T-helper 2 cell treated with Interferon-gamma antibody and Interleukin-4, amounts not matched to agents 5 μg/mL and 100 μg/mL, for 36 hours (primary cell): Measurements from ENCODE around the gene WDR45B.
"Not testable (repeated sequence)": the region's sequence is repeated elsewhere in the genome, so short reads cannot be mapped to it uniquely, and the experiment has no call there.

Experiments used
- DNase-seq: peaks from one replicate; pipeline ENCODE4 v3.0.0; 2021; ENCODE audit warnings: low spot score
- H3K27ac Mint-ChIP-seq: one replicate; pipeline ENCODE4 v1.8.0; 2021; ENCODE audit warnings: mild to moderate bottlenecking, mixed read lengths
- H3K27me3 Mint-ChIP-seq: one replicate; pipeline ENCODE4 v1.8.0; 2021; ENCODE audit warnings: low read depth, mixed read lengths
- H3K36me3 Mint-ChIP-seq: one replicate; pipeline ENCODE4 v1.8.0; 2021; ENCODE audit warnings: low read depth, mixed read lengths
- H3K4me1 Mint-ChIP-seq: one replicate; pipeline ENCODE4 v1.8.0; 2021; ENCODE audit warnings: low read depth, mixed read lengths
- H3K4me3 Mint-ChIP-seq: one replicate; pipeline ENCODE4 v1.8.0; 2022; ENCODE audit warnings: mild to moderate bottlenecking, moderate library complexity, mixed read lengths
- H3K9me3 Mint-ChIP-seq: one replicate; pipeline ENCODE4 v1.8.0; 2021; ENCODE audit warnings: mixed read lengths

WDR45B gene

DNA sequence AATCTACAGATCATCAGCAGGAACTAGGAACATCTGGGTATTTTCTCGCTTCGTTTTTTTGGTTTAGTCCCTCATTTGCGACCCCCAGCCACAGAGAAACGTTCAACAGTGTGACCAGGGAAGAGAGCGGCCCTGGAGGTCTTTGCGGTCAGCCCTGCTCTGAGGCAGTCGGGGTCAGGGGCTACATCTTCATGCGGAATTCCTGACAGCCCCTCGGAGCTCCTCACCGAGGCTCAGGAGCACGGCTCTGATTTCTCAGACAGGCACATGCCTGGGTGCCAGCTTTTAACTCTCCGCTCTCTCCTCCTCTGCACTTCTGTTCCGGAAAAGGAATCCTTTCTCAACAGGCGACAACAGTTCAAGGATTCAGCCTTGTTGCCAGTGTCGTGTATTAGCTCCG lies 8.0 kb upstream of the WDR45B start:
- Mint-ChIP-seq H3K36me3 (no peaks in the 10 kb centered on the region), H3K27me3 (no peaks in the 10 kb centered on the region), H3K27ac (no peak overlapping the region), H3K4me3 (no peak overlapping the region), H3K4me1 (no peaks in the 10 kb centered on the region), H3K9me3 (no peaks in the 10 kb centered on the region)
- DNase-seq = no peak

DNA sequence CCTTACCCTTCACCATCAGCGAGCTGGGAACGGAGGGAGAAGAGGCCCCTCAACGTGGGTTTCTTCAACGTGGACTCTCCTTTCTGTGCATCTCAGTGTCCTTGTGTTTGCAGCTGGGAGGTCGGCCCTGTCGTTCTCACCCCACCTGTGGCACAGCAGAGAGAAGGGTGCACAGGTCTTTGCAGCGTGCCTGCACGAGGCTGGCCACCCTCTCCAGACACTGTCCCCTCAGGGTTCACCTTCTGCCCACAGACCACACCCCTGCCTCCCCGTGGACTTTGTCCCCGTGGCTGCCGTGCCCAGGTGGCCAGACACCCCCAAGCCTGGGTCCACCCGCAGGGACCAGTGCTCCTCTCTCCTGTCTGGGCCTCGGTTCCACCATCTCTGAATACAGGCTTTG lies 7.3 kb upstream of the WDR45B start:
- Mint-ChIP-seq H3K36me3 (no peaks in the 10 kb centered on the region), H3K4me3 (no peak overlapping the region), H3K27me3 (no peaks in the 10 kb centered on the region), H3K9me3 (no peaks in the 10 kb centered on the region), H3K27ac (no peak overlapping the region), H3K4me1 (no peaks in the 10 kb centered on the region)
- DNase-seq = no peak

DNA sequence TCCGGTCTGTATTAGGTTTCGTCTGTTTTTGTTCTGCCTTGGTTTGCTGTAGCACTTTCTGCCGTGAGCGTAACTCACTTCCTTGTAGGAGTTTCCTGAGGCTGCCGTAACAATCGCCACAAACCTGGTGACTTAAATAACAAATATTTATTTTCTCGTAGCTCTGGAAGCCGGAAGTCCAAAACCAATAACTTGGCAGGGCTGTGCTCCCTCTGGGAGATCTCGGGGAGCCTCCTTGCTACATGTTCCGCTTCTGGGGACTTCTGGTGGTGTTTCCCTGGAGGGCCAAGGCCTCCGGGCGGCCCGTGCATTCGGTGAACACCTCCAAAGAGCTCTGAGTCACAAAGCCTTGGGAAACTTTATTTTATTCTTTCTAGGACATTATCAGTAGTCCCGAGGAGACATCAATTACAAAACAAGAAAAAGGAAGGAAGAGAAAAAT lies 6.8 kb upstream of the WDR45B start:
- Mint-ChIP-seq H3K4me1 (no peaks in the 10 kb centered on the region), H3K27ac (no peak overlapping the region), H3K4me3 (no peak overlapping the region)

DNA sequence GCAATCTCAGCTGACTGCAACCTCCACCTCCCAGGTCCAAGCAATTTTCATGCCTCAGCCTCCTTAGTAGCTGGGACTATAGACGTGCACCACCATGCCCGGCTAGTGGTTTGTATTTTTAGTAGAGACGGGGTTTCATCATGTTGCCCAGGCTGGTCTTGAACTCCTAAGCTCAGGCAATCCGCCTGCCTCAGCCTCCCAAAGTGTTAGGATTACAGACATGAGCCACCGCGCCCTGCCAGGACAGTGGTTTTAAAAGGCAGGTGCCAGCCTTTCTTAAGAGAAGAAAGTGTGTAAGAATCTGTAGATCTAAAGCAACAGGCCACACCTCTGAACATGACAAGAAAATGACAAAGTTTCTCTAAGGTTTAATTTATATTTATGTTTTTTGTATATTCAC lies 6.4 kb upstream of the WDR45B start:
- not testable (repeated sequence) for H3K9me3 Mint-ChIP-seq, H3K4me1 Mint-ChIP-seq, H3K27me3 Mint-ChIP-seq, H3K27ac Mint-ChIP-seq, H3K36me3 Mint-ChIP-seq, DNase-seq, H3K4me3 Mint-ChIP-seq

More for the DNA sequence above, 6.8 kb upstream of the WDR45B start:
- Mint-ChIP-seq H3K9me3 (no peaks in the 10 kb centered on the region), H3K36me3 (no peaks in the 10 kb centered on the region), H3K27me3 (no peaks in the 10 kb centered on the region)
- no peak for DNase-seq

DNA sequence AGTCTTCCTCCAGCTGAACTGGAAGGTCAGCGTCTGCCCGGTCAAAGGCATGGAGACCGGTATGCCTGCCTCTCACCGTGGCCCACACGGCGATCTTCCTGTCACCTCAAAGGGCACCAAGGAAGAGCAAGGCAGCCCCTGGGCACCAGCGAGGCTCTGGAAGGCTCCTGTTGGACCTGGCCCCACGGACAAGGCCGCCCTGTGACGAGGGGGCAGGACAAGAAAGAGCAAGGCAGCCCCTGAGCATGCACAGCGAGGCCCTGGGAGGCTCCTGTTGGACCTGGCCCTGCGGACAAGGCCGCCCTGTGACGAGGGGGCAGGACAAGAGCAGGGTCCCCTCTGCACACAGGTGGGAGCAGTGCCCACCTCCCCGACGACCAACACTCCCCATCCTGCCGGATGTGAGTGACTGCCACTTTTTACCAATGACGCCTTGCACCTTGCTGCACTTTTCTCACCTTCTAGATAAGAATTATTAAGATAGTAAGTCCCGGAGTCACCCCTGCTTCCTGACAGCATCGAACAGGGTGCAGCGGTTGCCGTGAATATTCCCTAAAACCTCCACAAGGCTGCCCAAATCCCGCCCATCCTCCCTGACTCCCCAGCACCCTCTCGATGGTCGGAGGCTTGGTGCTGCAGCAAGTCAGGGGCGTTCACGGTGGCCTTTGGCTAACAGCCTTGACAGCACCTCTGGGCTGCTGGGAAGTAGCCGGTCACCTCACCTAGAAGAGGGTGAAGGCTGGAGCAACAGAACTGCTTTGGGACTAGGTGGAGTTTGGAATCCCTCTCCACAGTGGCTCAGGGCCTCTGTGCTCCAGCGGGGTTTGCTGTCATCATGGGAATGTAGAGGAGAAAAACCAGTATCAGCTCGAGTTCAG lies 5.6 kb upstream of the WDR45B start:
- no peak for DNase-seq
- no peak overlapping the region for H3K4me3 Mint-ChIP-seq
- H3K27me3 Mint-ChIP-seq = no peaks in the 10 kb centered on the region
- no peaks in the 10 kb centered on the region for H3K36me3 Mint-ChIP-seq
- no peaks in the 10 kb centered on the region for H3K9me3 Mint-ChIP-seq
- H3K4me1 Mint-ChIP-seq = peaks cover 2% of the 10 kb centered on the region
- no peak overlapping the region for H3K27ac Mint-ChIP-seq

DNA sequence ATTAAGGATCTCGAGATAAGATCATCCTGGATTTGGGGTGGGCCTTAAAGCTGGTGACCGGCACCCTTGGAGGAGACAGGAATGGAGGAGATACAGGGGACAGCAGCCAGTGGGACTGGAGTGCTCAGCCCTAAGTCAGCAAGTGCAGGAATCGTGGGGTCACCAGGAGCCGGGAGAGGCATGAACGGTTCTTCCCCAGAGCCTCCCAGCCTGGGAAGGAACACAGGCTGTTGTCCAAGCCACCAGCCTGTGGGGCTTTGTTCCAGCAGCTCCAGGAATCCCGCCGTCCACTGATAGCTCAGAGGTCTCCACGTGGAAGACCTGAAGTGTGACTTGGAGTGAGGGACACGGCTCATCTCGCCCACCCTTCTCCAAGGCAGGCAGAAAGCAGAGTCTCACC lies 2.5 kb upstream of the WDR45B start:
- Mint-ChIP-seq H3K36me3 (no peaks in the 10 kb centered on the region), H3K27ac (no peak overlapping the region), H3K4me1 (peaks cover 12% of the 10 kb centered on the region), H3K9me3 (no peaks in the 10 kb centered on the region), H3K27me3 (no peaks in the 10 kb centered on the region), H3K4me3 (no peak overlapping the region)
- DNase-seq = no peak

DNA sequence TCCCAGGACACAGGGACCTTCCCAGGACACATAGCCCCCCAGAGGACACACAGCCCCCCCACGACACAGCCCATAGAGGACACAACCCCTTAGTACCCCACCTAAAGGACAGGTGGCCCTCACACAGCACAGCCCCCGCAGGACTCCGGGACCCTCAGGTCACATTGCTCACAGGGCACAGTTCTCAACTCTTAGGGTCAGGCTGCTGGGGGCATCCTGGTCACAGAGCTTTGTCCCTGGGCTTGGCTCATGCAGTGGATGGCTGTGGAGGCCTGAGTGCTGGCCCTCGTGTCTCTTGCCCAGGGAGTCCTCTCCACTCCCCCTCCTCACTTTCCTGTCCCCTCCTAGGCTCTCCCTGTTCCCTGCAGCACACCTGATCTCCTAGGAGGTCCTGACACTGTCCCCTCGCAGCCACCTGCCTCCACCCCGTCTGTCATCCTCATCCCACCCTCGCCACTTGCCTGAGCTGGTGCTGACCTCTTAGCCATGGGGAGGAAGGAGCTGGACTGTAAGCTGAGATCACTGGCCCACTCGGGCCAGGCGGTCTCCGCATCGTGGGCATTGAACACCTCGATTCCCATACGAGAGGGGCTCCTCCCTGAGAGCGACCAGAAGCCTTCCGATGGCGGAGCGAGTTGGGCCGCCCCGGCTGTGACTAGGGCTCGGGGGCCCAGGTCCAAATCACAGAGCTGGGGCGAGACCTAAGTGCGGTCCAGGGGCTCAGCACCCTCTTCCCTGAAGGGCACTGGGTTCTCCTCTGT lies 1.4 kb upstream of the WDR45B start:
- H3K36me3 Mint-ChIP-seq = peaks cover 2% of the 10 kb centered on the region

DNA sequence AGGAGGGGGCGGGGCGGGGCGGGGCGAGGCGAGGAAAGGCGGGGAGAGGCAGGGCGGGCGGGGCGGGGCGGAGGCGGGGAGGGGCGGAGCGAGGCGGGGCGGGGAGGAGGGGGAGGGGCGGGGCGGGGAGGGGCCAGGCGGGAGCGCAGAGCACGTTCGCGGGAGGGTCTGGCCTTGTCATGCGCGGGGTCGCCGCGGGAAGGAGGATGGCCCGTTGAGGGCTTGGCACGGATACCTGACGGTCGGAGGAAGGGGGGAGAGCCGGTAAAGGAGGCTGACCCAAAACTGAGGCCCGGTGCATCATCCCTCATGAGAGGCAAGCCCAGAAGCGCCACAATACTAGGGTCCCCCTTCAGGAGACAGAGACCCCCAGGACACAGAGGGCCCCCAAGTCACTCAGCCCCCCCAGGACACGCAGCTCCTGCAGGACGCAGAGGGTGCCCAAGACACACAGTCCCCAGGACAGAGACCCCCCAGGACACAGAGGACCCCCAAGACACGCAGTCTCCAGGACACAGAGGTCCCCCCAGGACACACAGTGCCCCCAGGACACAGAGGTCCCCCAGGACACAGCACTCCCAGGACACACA lies 593 bp upstream of the WDR45B start:
- Mint-ChIP-seq H3K36me3 (peaks cover 7% of the 10 kb centered on the region), H3K9me3 (no peaks in the 10 kb centered on the region), H3K4me3 (peak overlapping the region; percentile 65), H3K27ac (peak overlapping the region; percentile 63), H3K4me1 (peaks cover 15% of the 10 kb centered on the region), H3K27me3 (no peaks in the 10 kb centered on the region)
- peak; percentile 41 for DNase-seq

More for the DNA sequence above, 1.4 kb upstream of the WDR45B start:
- Mint-ChIP-seq H3K4me3 (peak overlapping the region; percentile 59), H3K9me3 (no peaks in the 10 kb centered on the region), H3K27me3 (no peaks in the 10 kb centered on the region), H3K27ac (peak overlapping the region; percentile 67), H3K4me1 (peaks cover 15% of the 10 kb centered on the region)
- DNase-seq = no peak

DNA sequence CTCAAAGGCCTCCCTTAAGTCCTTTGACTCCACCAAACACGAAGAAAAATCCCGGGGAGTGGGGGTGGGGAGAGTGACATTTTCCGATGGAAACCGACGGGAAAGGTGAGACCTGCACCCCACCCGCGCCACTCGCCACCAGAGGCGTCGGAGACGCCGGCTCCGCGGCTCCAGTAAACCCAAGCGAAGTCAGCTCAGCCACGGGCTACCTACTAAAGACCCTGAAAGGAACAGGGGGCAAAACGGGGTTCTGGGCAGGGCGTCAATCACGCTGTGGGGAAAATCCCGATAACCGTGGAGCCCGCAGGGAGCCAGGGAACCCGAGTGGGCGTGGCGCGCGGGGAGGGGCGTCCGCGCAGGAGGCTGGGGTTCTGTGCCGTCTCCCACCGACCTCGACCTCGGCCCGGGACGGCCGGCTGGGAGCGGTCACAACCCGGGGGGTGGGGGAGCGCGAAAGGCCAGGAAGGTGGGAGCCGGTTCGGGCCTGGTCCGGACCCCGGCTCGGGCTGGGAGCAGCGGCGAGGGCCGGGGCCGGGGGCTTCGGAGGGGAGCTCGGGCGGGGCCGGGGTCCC lies 565 bp downstream of the WDR45B start:
- H3K4me1 Mint-ChIP-seq = peaks cover 15% of the 10 kb centered on the region
- peak overlapping the region; percentile 85 for H3K4me3 Mint-ChIP-seq
- peaks cover 12% of the 10 kb centered on the region for H3K36me3 Mint-ChIP-seq
- peak; percentile 49 for DNase-seq
- H3K9me3 Mint-ChIP-seq = no peaks in the 10 kb centered on the region
- peak overlapping the region; percentile 72 for H3K27ac Mint-ChIP-seq
- H3K27me3 Mint-ChIP-seq = no peaks in the 10 kb centered on the region

DNA sequence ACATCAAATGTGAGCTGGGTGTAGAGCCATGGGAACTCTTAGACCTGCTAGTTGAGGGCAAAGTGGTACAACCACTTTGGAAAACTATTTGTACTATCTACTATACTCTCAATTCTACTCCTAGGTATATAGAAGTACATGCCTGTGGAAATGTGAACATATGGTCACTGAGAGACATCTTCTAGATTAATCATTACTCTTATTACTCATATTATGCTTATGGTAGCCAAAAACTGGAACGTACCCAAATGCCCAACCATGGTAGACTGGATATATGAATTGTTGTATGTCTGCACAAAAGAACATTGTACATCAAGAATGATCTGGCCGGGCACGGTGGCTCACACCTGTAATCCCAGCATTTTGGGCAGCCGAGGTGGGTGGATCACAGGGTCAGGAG lies 2.7 kb downstream of the WDR45B start:
- Mint-ChIP-seq H3K4me1 (peaks cover 15% of the 10 kb centered on the region), H3K4me3 (peak overlapping the region; percentile 85), H3K36me3 (peaks cover 23% of the 10 kb centered on the region), H3K9me3 (no peaks in the 10 kb centered on the region), H3K27ac (no peak overlapping the region), H3K27me3 (no peaks in the 10 kb centered on the region)
- DNase-seq = no peak

DNA sequence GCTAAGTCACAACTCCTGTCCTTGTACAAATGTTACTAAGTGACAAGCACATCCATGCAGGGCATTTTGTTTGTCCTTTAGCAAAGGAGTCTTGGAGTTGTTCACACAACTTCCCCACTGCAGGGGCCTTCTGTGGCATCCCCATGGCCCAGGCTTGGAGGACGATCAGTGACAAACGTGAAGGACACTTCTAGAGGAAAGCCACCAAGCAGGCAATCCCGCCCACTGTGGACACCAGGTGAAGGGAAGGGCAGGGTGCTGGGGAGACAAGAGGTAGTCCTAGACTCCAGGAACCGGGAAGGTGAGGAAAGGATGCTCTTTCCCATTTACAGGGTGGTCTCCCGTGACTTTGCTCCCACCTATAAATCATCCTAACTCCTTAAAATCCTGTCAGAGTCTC lies 4.1 kb downstream of the WDR45B start:
- Mint-ChIP-seq H3K27me3 (no peaks in the 10 kb centered on the region), H3K4me3 (no peak overlapping the region), H3K9me3 (no peaks in the 10 kb centered on the region), H3K4me1 (peaks cover 15% of the 10 kb centered on the region), H3K27ac (no peak overlapping the region), H3K36me3 (peaks cover 33% of the 10 kb centered on the region)
- DNase-seq = no peak

DNA sequence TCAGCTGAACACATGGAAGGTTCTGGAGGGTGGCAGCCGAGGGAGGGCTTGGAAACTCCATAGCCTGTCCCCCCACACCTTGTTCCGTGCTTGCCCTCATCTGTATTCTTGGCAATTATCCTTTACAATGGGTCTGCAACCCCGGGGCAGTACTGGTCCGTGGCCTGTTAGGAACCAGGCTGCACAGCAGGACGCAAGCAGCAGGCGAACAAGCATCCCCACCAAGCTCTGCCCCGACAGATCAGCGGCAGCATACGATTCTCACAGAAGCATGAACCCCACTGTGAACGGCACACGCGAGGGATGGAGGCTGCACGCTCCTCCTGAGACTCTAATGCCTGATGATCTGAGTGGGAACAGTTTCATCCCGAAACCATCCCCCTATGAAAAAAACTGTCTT lies 6.2 kb downstream of the WDR45B start:
- DNase-seq = no peak
- Mint-ChIP-seq H3K36me3 (peaks cover 39% of the 10 kb centered on the region), H3K27me3 (no peaks in the 10 kb centered on the region), H3K4me3 (no peak overlapping the region), H3K9me3 (no peaks in the 10 kb centered on the region), H3K27ac (no peak overlapping the region), H3K4me1 (peaks cover 16% of the 10 kb centered on the region)

DNA sequence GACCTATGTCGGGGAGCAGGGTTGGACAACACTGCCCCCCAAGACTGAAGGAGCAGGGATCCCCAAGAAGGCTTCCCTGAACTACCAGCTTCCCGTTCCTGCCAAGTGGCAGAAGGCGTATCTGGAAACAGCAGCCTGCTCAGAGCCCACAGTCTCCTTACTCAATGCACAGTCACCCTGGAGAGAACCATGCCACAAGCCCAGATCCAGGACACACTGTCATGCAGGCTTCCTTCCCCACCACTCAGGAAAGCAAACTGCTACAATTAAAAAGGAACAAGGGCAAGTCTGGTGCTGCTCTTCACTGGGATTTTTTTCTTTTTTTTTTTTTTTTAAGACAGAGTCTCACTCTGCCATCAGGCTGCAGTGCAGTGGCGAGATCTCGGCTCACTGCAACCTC lies 8.2 kb downstream of the WDR45B start:
- H3K27me3 Mint-ChIP-seq = no peaks in the 10 kb centered on the region
- no peak overlapping the region for H3K27ac Mint-ChIP-seq
- H3K4me3 Mint-ChIP-seq = no peak overlapping the region
- peaks cover 42% of the 10 kb centered on the region for H3K36me3 Mint-ChIP-seq
- no peak for DNase-seq
- peaks cover 3% of the 10 kb centered on the region for H3K4me1 Mint-ChIP-seq
- H3K9me3 Mint-ChIP-seq = no peaks in the 10 kb centered on the region

DNA sequence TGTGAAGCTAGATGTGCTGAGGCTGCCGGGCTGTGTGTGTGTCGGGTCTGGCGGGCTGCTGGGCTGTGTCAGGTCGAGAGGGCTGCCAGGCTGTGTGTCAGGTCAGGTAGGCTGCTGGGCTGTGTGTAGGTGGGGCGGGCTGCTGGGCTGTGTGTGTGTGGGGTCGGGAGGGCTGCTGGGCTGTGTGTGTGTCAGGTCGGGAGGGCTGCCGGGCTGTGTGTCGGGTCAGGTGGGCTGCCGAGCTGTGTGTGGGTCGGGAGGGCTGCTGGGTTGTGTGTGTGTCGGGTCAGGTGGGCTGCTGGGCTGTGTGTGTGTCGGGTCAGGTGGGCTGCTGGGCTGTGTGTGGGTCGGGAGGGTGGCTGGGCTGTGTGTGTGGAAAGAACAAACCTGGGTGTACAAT lies 8.6 kb downstream of the WDR45B start:
- Mint-ChIP-seq H3K4me3 (no peak overlapping the region), H3K27me3 (no peaks in the 10 kb centered on the region), H3K27ac (no peak overlapping the region), H3K9me3 (no peaks in the 10 kb centered on the region), H3K4me1 (peaks cover 5% of the 10 kb centered on the region), H3K36me3 (peaks cover 44% of the 10 kb centered on the region)
- no peak for DNase-seq
